ENCODE measurements around the gene EDC3. TPM values are rescaled to one million over a fixed set of nuclear protein-coding genes. Genes with fewer than 3 reads are reported as not detected.

EDC3 gene
- total RNA-seq, 1 experiment from 2014 or later, result 62.0 TPM

DNA sequence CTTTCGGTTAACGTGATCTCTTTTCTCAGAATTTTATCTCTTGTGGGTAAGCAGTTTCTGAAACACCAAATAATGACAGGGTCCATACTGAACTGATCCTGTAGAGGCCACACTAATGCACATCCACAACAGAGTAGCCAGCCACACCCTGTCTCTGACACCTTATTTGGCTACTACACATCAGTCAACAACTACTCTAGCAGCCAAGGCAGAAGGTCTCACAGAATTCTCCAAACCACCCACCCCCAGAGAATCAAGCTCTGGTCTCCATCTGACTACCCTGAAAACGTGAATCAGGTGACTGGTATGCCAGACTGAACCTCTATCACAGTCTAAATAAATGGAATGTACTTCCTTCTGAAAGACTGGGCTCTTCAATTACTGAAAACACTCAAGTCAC, 38.0 kb downstream of the EDC3 start:
- Histone ChIP-seq H3K4me3 (ENCODE audit: low read depth, low read length) (no peak overlapping the region), H3K36me3 (ENCODE audit: control insufficient read depth, insufficient read depth, low read length) (no peaks in the 10 kb centered on the region), H3K4me1 (peaks cover 9% of the 10 kb centered on the region), H3K27me3 (replicated peaks; ENCODE audit: control insufficient read depth, insufficient read depth, low read length) (no peaks in the 10 kb centered on the region), H3K9me3 (no peaks in the 10 kb centered on the region)
- Mint-ChIP-seq H3K4me3 (ENCODE audit: unreplicated experiment) (no peak overlapping the region), H3K36me3 (ENCODE audit: insufficient read depth, unreplicated experiment) (peaks cover 28% of the 10 kb centered on the region), H3K27me3 (ENCODE audit: insufficient read depth, unreplicated experiment) (no peaks in the 10 kb centered on the region), H3K9me3 (ENCODE audit: unreplicated experiment) (no peaks in the 10 kb centered on the region), H3K27ac (ENCODE audit: unreplicated experiment) (no peak overlapping the region), H3K4me1 (ENCODE audit: low read depth, unreplicated experiment) (no peaks in the 10 kb centered on the region)
- POLR2A ChIA-PET, result no interaction called here
- CTCF ChIA-PET, result no interaction called here
- no peak for DNase-seq
- intact Hi-C loops (cut with micrococcal nuclease; ENCODE audit: unreplicated experiment), result no loop called here
- TF ChIP-seq, protein P1, sequence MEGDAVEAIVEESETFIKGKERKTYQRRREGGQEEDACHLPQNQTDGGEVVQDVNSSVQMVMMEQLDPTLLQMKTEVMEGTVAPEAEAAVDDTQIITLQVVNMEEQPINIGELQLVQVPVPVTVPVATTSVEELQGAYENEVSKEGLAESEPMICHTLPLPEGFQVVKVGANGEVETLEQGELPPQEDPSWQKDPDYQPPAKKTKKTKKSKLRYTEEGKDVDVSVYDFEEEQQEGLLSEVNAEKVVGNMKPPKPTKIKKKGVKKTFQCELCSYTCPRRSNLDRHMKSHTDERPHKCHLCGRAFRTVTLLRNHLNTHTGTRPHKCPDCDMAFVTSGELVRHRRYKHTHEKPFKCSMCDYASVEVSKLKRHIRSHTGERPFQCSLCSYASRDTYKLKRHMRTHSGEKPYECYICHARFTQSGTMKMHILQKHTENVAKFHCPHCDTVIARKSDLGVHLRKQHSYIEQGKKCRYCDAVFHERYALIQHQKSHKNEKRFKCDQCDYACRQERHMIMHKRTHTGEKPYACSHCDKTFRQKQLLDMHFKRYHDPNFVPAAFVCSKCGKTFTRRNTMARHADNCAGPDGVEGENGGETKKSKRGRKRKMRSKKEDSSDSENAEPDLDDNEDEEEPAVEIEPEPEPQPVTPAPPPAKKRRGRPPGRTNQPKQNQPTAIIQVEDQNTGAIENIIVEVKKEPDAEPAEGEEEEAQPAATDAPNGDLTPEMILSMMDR (IDR thresholded peaks at IDR 0.05; ENCODE audit: insufficient read depth in 1 of 2, low read depth in 1 of 2, low read length in 1 of 2, severe bottlenecking in 1 of 2, unreplicated experiment in 1 of 2), result no peak
- BruUV-seq (replicated peaks), result no TSS peak

GRCh38 chr15:74656935-74657535, 38.8 kb downstream of the EDC3 start:
- no peaks in the 10 kb centered on the region for H3K9me3 ChIP-seq
- H3K4me3 Mint-ChIP-seq (ENCODE audit: unreplicated experiment), result no peak overlapping the region
- no peaks in the 10 kb centered on the region for H3K27me3 ChIP-seq (replicated peaks; ENCODE audit: control insufficient read depth, insufficient read depth, low read length)
- H3K4me1 ChIP-seq, result peaks cover 9% of the 10 kb centered on the region
- H3K4me1 Mint-ChIP-seq (ENCODE audit: low read depth, unreplicated experiment), result no peaks in the 10 kb centered on the region
- H3K9me3 Mint-ChIP-seq (ENCODE audit: unreplicated experiment), result no peaks in the 10 kb centered on the region
- intact Hi-C loops (cut with micrococcal nuclease; ENCODE audit: unreplicated experiment), result no loop called here
- DNase-seq, result no peak
- CTCF ChIA-PET, result interaction anchor here (1.0 kb wide), 1 partner anchor 114 kb away, joined by 3 read pairs; no protein-coding TSS in a partner anchor
- no peak overlapping the region for H3K4me3 ChIP-seq (ENCODE audit: low read depth, low read length)
- BruUV-seq (replicated peaks), result no TSS peak
- H3K27me3 Mint-ChIP-seq (ENCODE audit: insufficient read depth, unreplicated experiment), result no peaks in the 10 kb centered on the region
- POLR2A ChIA-PET, result no interaction called here
- TF ChIP-seq, protein P1 (IDR thresholded peaks at IDR 0.05; ENCODE audit: insufficient read depth in 1 of 2, low read depth in 1 of 2, low read length in 1 of 2, severe bottlenecking in 1 of 2, unreplicated experiment in 1 of 2), result no peak
- no peak overlapping the region for H3K27ac Mint-ChIP-seq (ENCODE audit: unreplicated experiment)
- no peaks in the 10 kb centered on the region for H3K36me3 ChIP-seq (ENCODE audit: control insufficient read depth, insufficient read depth, low read length)
- H3K36me3 Mint-ChIP-seq (ENCODE audit: insufficient read depth, unreplicated experiment), result peaks cover 25% of the 10 kb centered on the region

- Mint-ChIP-seq H3K4me1 (ENCODE audit: low read depth, unreplicated experiment) (peaks cover 2% of the 10 kb centered on the region), H3K36me3 (ENCODE audit: insufficient read depth, unreplicated experiment) (peaks cover 22% of the 10 kb centered on the region), H3K9me3 (ENCODE audit: unreplicated experiment) (no peaks in the 10 kb centered on the region), H3K4me3 (ENCODE audit: unreplicated experiment) (no peak overlapping the region), H3K27me3 (ENCODE audit: insufficient read depth, unreplicated experiment) (no peaks in the 10 kb centered on the region), H3K27ac (ENCODE audit: unreplicated experiment) (no peak overlapping the region)
- Histone ChIP-seq H3K4me3 (ENCODE audit: low read depth, low read length) (no peak overlapping the region), H3K4me1 (peaks cover 5% of the 10 kb centered on the region; the same call in 1 of the 2 replicates), H3K27me3 (replicated peaks; ENCODE audit: control insufficient read depth, insufficient read depth, low read length) (no peaks in the 10 kb centered on the region), H3K9me3 (no peaks in the 10 kb centered on the region), H3K36me3 (ENCODE audit: control insufficient read depth, insufficient read depth, low read length) (no peaks in the 10 kb centered on the region; the same call in 1 of the 2 replicates)
- TF ChIP-seq, protein P1 (IDR thresholded peaks at IDR 0.05; ENCODE audit: insufficient read depth in 1 of 2, low read depth in 1 of 2, low read length in 1 of 2, severe bottlenecking in 1 of 2, unreplicated experiment in 1 of 2), result no peak
- CTCF ChIA-PET, result no interaction called here
- intact Hi-C loops (cut with micrococcal nuclease; ENCODE audit: unreplicated experiment), result no loop called here
- POLR2A ChIA-PET, result no interaction called here
- DNase-seq, result no peak
- BruUV-seq (replicated peaks), result no TSS peak
Measured at GRCh38 chr15:74655424-74655823, 40.4 kb downstream of the EDC3 start.

All from Caco-2 (cell line).